SK-N-SH (cell line): Measurements from ENCODE around the gene PARD3. TPM values are rescaled to one million over a fixed set of nuclear protein-coding genes. Genes with fewer than 3 reads are reported as not detected.

ENCODE experiments used
- CTCF ChIA-PET: fragments of 300-600, 350-600 bp; formaldehyde crosslinking; extraction: SDS; loops from one replicate; lab custom pipeline; 2021; lab: Yijun Ruan, JAX
- POLR2A ChIA-PET: fragments of 350-600 bp; sonication (Branson Sonifier 250); formaldehyde crosslinking; extraction: SDS; loops from one replicate; lab custom pipeline; 2020; ENCODE audit warnings: antibody characterized with exemption, inconsistent platforms; lab: Yijun Ruan, JAX
- DNase-seq: peaks from one replicate; pipeline ENCODE4 v3.0.0; 2012
- H2AFZ ChIP-seq: fragments of 200-600 bp; sonication (generic); 2 replicates; pipeline ENCODE4 v1.8.1; 2016; ENCODE audit warnings: antibody characterized with exemption, mild to moderate bottlenecking, low read depth
- H3F3A ChIP-seq: fragments of 200-600 bp; sonication (generic); replicated peaks from 2 replicates; pipeline ENCODE3; 2016; ENCODE audit warnings: antibody characterized with exemption, mild to moderate bottlenecking; ENCODE audit not compliant: insufficient read depth
- H3K27ac ChIP-seq, 2 experiments: fragments of 200-500 bp in 1 of 2; fragments of 200-600 bp in 1 of 2; sonication (Bioruptor generic) in 1 of 2; sonication (generic), shearing (Covaris generic) in 1 of 2; 2 replicates each; pipeline versions ENCODE4 v1.5.1 to v1.6.1; 2014 to 2016; ENCODE audit warnings: low read depth in 2 of 2, inconsistent platforms in 1 of 2, low read length in 1 of 2, mild to moderate bottlenecking in 1 of 2, mixed read lengths in 1 of 2
- H3K27me3 ChIP-seq: fragments of 200-600 bp; sonication (generic), shearing (Covaris generic); 2 replicates; pipeline ENCODE4 v1.6.1; 2016; ENCODE audit warnings: mixed run types; ENCODE audit not compliant: insufficient read depth
- H3K36me3 ChIP-seq, 2 experiments: fragments of 200-500 bp in 1 of 2; fragments of 200-600 bp in 1 of 2; sonication (Bioruptor generic) in 1 of 2; sonication (generic) in 1 of 2; replicated peaks in 1 of 2; 2 replicates each; pipeline versions ENCODE3 to v1.5.1; 2014 to 2016; ENCODE audit warnings: low read length in 1 of 2, mild to moderate bottlenecking in 1 of 2; ENCODE audit not compliant: insufficient read depth in 2 of 2, control insufficient read depth in 1 of 2
- H3K4me1 ChIP-seq, 2 experiments: fragments of 200-500 bp in 1 of 2; fragments of 200-600 bp in 1 of 2; sonication (Bioruptor generic) in 1 of 2; sonication (generic), shearing (Covaris generic) in 1 of 2; 2 replicates each; pipeline versions ENCODE4 v1.5.1 to v1.6.1; 2014 to 2016; ENCODE audit warnings: low read depth in 1 of 2, low read length in 1 of 2, mixed run types in 1 of 2; ENCODE audit not compliant: insufficient read depth in 2 of 2, control insufficient read depth in 1 of 2
- H3K4me2 ChIP-seq: fragments of 200-600 bp; sonication (generic), shearing (Covaris generic); 2 replicates; pipeline ENCODE4 v1.6.1; 2017; ENCODE audit warnings: mixed run types
- H3K4me3 ChIP-seq, 2 experiments: fragments of 200-500 bp in 1 of 2; fragments of 200-600 bp in 1 of 2; sonication (Bioruptor generic) in 1 of 2; sonication (generic), shearing (Covaris generic) in 1 of 2; 2 replicates each; pipeline versions ENCODE4 v1.5.1 to v1.8.1; 2014 to 2016; ENCODE audit warnings: low read depth in 2 of 2, inconsistent platforms in 1 of 2, low read length in 1 of 2, mild to moderate bottlenecking in 1 of 2, mixed read lengths in 1 of 2, moderate library complexity in 1 of 2
- H3K79me2 ChIP-seq: fragments of 200-600 bp; sonication (generic); 2 replicates; pipeline ENCODE4 v1.8.1; 2017; ENCODE audit warnings: mild to moderate bottlenecking; ENCODE audit not compliant: insufficient read depth
- H3K9ac ChIP-seq: fragments of 200-600 bp; sonication (generic); 2 replicates; pipeline ENCODE4 v1.6.1; 2017; ENCODE audit warnings: mixed run types
- H3K9me2 ChIP-seq: fragments of 200-600 bp; sonication (generic); 2 replicates; pipeline ENCODE4 v1.6.1; 2017; ENCODE audit warnings: mixed run types
- H3K9me3 ChIP-seq: fragments of 200-600 bp; sonication (generic); 2 replicates; pipeline ENCODE4 v1.6.1; 2017; ENCODE audit warnings: mixed run types, mild to moderate bottlenecking, moderate library complexity
- H4K20me1 ChIP-seq: fragments of 200-600 bp; sonication (generic); 2 replicates; pipeline ENCODE4 v1.6.1; 2017; ENCODE audit warnings: mild to moderate bottlenecking, mixed run types; ENCODE audit not compliant: insufficient read depth
- CTCF ChIP-seq: fragments of 200-600 bp; sonication (generic); IDR thresholded peaks from 2 replicates; pipeline ENCODE4 v1.6.1; 2017; ENCODE audit warnings: antibody characterized with exemption, mild to moderate bottlenecking, moderate library complexity
- ELF1 ChIP-seq: IDR thresholded peaks from 2 replicates; pipeline ENCODE4 v1.4.0; 2012
- EP300 ChIP-seq, 2 experiments: IDR thresholded peaks; 2 replicates each; pipeline versions ENCODE4 v1.4.0 to v1.6.1; 2012; ENCODE audit warnings: borderline replicate concordance in 1 of 2, low read depth in 1 of 2, low read length in 1 of 2
- FOXJ3 ChIP-seq: sonication (generic); formaldehyde crosslinking; IDR thresholded peaks from 2 replicates; pipeline ENCODE4 v1.5.1; 2020; ENCODE audit warnings: mild to moderate bottlenecking, missing genetic modification reagents
- GATA2 ChIP-seq: sonication (generic); formaldehyde crosslinking; IDR thresholded peaks from 2 replicates; pipeline ENCODE4 v1.5.0; 2020; ENCODE audit warnings: mild to moderate bottlenecking, missing genetic modification reagents
- JUND ChIP-seq: IDR thresholded peaks from 2 replicates; pipeline ENCODE4 v1.4.0; 2012
- PBX3 ChIP-seq: IDR thresholded peaks from 2 replicates; pipeline ENCODE4; 2012
- RAD21 ChIP-seq: IDR thresholded peaks from 2 replicates; pipeline ENCODE4 v1.6.1; 2012; ENCODE audit warnings: mild to moderate bottlenecking, low read length
- RCOR1 ChIP-seq: fragments of 150-350 bp; IDR thresholded peaks from 2 replicates; pipeline ENCODE4 v1.6.1; 2017; ENCODE audit warnings: antibody characterized with exemption, low read length
- RFX5 ChIP-seq: IDR thresholded peaks from 2 replicates; pipeline ENCODE4 v1.6.1; 2012; ENCODE audit warnings: mild to moderate bottlenecking, improper control_type of control experiment, low read length
- SIN3A ChIP-seq: IDR thresholded peaks from 2 replicates; pipeline ENCODE4 v1.6.1; 2012; ENCODE audit warnings: low read depth, mild to moderate bottlenecking, low read length, moderate library complexity, borderline replicate concordance
- TEAD4 ChIP-seq: IDR thresholded peaks from 2 replicates; pipeline ENCODE4 v1.4.0; 2012; ENCODE audit warnings: mild to moderate bottlenecking, borderline replicate concordance; ENCODE audit not compliant: insufficient read depth
- ZBTB33 ChIP-seq: IDR thresholded peaks from 2 replicates; pipeline ENCODE4 v1.4.0; 2012; ENCODE audit warnings: low read depth, borderline replicate concordance
- WGBS: methylation state at CpG from one replicate; pipeline ENCODE4 v1.1.6; 2017; ENCODE audit warnings: low lambda C conversion rate; 5-methylcytosine and 5-hydroxymethylcytosine counted together
- polyA plus RNA-seq, 3 experiments: library from polyadenylated mRNA; depleted of rRNA; stranded (reverse); fragments of >200 nt; gene quantifications; 2 replicates each; pipeline ENCODE4 v1.2.3, GENCODE V29; 2012
- TF ChIP-seq, protein P1 (sequence below): fragments of 150-350 bp; IDR thresholded peaks from 2 replicates; pipeline ENCODE4 v1.6.1; 2016; ENCODE audit warnings: mild to moderate bottlenecking, low read depth, low read length
- TF ChIP-seq, protein P2 (sequence below): IDR thresholded peaks from 2 replicates; pipeline ENCODE4 v1.4.0; 2012; ENCODE audit warnings: low read depth

PARD3 gene
- polyA plus RNA-seq, 1 of the 3 experiments (the other 2 are of a cell fraction): 29.4 TPM

GRCh38 chr10:34651416-34652195 lies 163.5 kb downstream of the PARD3 start (continued):
- TF ChIP-seq GATA2 (CRISPR knock-in tag) (no peak), CTCF (no peak), JUND (no peak)

GRCh38 chr10:34650156-34650555 lies 164.9 kb downstream of the PARD3 start:
- no peak overlapping the region for H3K9ac ChIP-seq
- H3K36me3 ChIP-seq: no peaks in the 10 kb centered on the region
- ChIA-PET CTCF (interaction anchor here (1.1 kb wide), 1 partner anchor 28 kb away, joined by 3 read pairs; no protein-coding TSS in a partner anchor), POLR2A (interaction anchor here (0.7 kb wide), 1 partner anchor 860 kb away, joined by 3 read pairs; no protein-coding TSS in a partner anchor)
- H3K9me2 ChIP-seq: no peaks in the 10 kb centered on the region
- no peaks in the 10 kb centered on the region for H3K9me3 ChIP-seq
- H3K27me3 ChIP-seq: no peaks in the 10 kb centered on the region
- peaks cover 22% of the 10 kb centered on the region for H4K20me1 ChIP-seq
- no peak overlapping the region for H3K27ac ChIP-seq
- WGBS: 89% methylated on average over 8 of the region's 8 CpGs
- no peak overlapping the region for H2AFZ ChIP-seq
- H3K4me1 ChIP-seq: peaks cover 0 to 6% of the 10 kb centered on the region in 2 experiments; a peak in 1 of 4 replicates
- H3K4me3 ChIP-seq: no peak overlapping the region
- no peak for DNase-seq
- H3K79me2 ChIP-seq: peaks cover 48% of the 10 kb centered on the region
- no peak overlapping the region for H3K4me2 ChIP-seq
- no peak for TF ChIP-seq ZBTB33
- TF ChIP-seq, protein P1, sequence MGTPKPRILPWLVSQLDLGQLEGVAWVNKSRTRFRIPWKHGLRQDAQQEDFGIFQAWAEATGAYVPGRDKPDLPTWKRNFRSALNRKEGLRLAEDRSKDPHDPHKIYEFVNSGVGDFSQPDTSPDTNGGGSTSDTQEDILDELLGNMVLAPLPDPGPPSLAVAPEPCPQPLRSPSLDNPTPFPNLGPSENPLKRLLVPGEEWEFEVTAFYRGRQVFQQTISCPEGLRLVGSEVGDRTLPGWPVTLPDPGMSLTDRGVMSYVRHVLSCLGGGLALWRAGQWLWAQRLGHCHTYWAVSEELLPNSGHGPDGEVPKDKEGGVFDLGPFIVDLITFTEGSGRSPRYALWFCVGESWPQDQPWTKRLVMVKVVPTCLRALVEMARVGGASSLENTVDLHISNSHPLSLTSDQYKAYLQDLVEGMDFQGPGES: no peak
- no peak for TF ChIP-seq SIN3A
- TF ChIP-seq RFX5: no peak
- no peak for TF ChIP-seq ELF1
- TF ChIP-seq RCOR1: no peak
- TF ChIP-seq GATA2 (CRISPR knock-in tag): no peak
- TF ChIP-seq, protein P2, sequence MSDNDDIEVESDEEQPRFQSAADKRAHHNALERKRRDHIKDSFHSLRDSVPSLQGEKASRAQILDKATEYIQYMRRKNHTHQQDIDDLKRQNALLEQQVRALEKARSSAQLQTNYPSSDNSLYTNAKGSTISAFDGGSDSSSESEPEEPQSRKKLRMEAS: no peak
- no peak for TF ChIP-seq RAD21
- TF ChIP-seq FOXJ3 (CRISPR knock-in tag): no peak
- TF ChIP-seq EP300 (IDR thresholded peaks at IDR 0.05; ENCODE audit: borderline replicate concordance in 1 of 2, low read depth in 1 of 2, low read length in 1 of 2): no peak
- no peak for TF ChIP-seq TEAD4
- TF ChIP-seq PBX3: no peak
- no peaks in the 10 kb centered on the region for H3F3A ChIP-seq
